ENCODE measurements around the gene PMM1.
A peak's percentile ranks its signal among the peaks of the same experiment; 100 is the strongest.

The PMM1 gene

GRCh38 chr22:41534219-41534618, 55.4 kb downstream of the PMM1 start:
- no peak for DNase-seq

- DNase-seq, result peak; percentile 17
These were observed 56.5 kb downstream of the PMM1 start for GRCh38 chr22:41532908-41533825.

- DNase-seq, result no peak
These were observed 57.7 kb downstream of the PMM1 start for GRCh38 chr22:41531715-41532477.

GRCh38 chr22:41530890-41531714, 58.5 kb downstream of the PMM1 start:
- DNase-seq, result no peak

- no peak for DNase-seq
These were observed 60.6 kb downstream of the PMM1 start for GRCh38 chr22:41528938-41529561.

GRCh38 chr22:41528132-41528766, 61.4 kb downstream of the PMM1 start:
- DNase-seq, result no peak
